PC-9 (cell line): ENCODE results near the gene STARD10. TPM values are rescaled to one million over a fixed set of nuclear protein-coding genes. Genes with fewer than 3 reads are reported as not detected.
A peak's percentile ranks its signal among the peaks of the same experiment; 100 is the strongest.
"Not testable (repeated sequence)": the region's sequence is repeated elsewhere in the genome, so short reads cannot be mapped to it uniquely, and the experiment has no call there.

Experiments
- BruUV-seq: library from RNA; stranded (reverse); fragments of 400-500 nt; replicated peaks from 2 replicates; lab custom pipeline; 2021; lab: Mats Ljungman, UMichigan
- CTCF ChIA-PET: fragments of 300-600 bp; sonication (Branson Sonifier 250); formaldehyde crosslinking; loops from one replicate; lab custom pipeline; 2022; ENCODE audit warnings: antibody characterized with exemption; lab: Charles Lee
- POLR2A ChIA-PET: fragments of 300-600 bp; sonication (Branson Sonifier 250); formaldehyde crosslinking; loops from one replicate; lab custom pipeline; 2022; ENCODE audit warnings: antibody characterized with exemption; ENCODE audit not compliant: unreplicated experiment; lab: Charles Lee
- DNase-seq, 2 experiments: peaks; one replicate each; pipeline versions ENCODE4 v3.0.0 to v3.0.0-alpha.2; 2015 to 2022; ENCODE audit warnings: mixed read lengths in 1 of 2
- H2AFZ ChIP-seq: fragments of 200-600 bp; sonication (generic); 2 replicates; pipeline ENCODE4 v1.8.1; 2017; ENCODE audit warnings: antibody characterized with exemption
- H3F3A ChIP-seq: fragments of 200-600 bp; sonication (generic); 2 replicates; pipeline ENCODE4 v1.8.1; 2017; ENCODE audit warnings: antibody characterized with exemption, mild to moderate bottlenecking, low read depth; ENCODE audit not compliant: insufficient read depth
- H3K27ac ChIP-seq: fragments of 200-600 bp; sonication (generic); 2 replicates; pipeline ENCODE4 v1.6.1; 2016; ENCODE audit warnings: mixed run types
- H3K27me3 ChIP-seq: fragments of 200-600 bp; sonication (generic); 2 replicates; pipeline ENCODE4 v1.6.1; 2016; ENCODE audit warnings: low read depth, mixed run types; ENCODE audit not compliant: insufficient read depth
- H3K36me3 ChIP-seq: fragments of 200-600 bp; sonication (generic); 2 replicates; pipeline ENCODE4 v1.6.1; 2016; ENCODE audit warnings: low read depth, mixed run types
- H3K4me1 ChIP-seq: fragments of 200-600 bp; sonication (generic); replicated peaks from 2 replicates; pipeline ENCODE4 v1.6.1; 2016; ENCODE audit warnings: mixed run types; ENCODE audit not compliant: insufficient read depth
- H3K4me2 ChIP-seq: fragments of 200-600 bp; sonication (generic); 2 replicates; pipeline ENCODE4 v1.6.1; 2017; ENCODE audit warnings: mixed run types
- H3K4me3 ChIP-seq: fragments of 200-600 bp; sonication (generic); 2 replicates; pipeline ENCODE4 v1.6.1; 2016; ENCODE audit warnings: mixed run types
- H3K79me2 ChIP-seq: fragments of 200-600 bp; sonication (generic); 2 replicates; pipeline ENCODE4 v1.6.1; 2017; ENCODE audit warnings: low read depth, mixed run types
- H3K9me2 ChIP-seq: fragments of 200-600 bp; sonication (generic); 2 replicates; pipeline ENCODE4 v1.8.1; 2017; ENCODE audit warnings: mild to moderate bottlenecking; ENCODE audit not compliant: insufficient read depth
- H3K9me3 ChIP-seq: fragments of 200-600 bp; sonication (generic); 2 replicates; pipeline ENCODE4 v1.8.1; 2016; ENCODE audit warnings: low read depth; ENCODE audit not compliant: insufficient read depth
- H4K20me1 ChIP-seq: fragments of 200-600 bp; sonication (generic); 2 replicates; pipeline ENCODE4 v1.8.1; 2017; ENCODE audit not compliant: insufficient read depth
- EZH2 ChIP-seq: fragments of 200-600 bp; sonication (generic); IDR thresholded peaks from 2 replicates; pipeline ENCODE4 v1.8.0; 2017; ENCODE audit warnings: antibody characterized with exemption, low read depth
- intact Hi-C: fragments of 100-400 bp; cut with micrococcal nuclease; formaldehyde crosslinking; loops from one replicate; pipeline ENCODE4 v1.10.0; 2022; ENCODE audit not compliant: unreplicated experiment
- total RNA-seq: library from RNA; stranded (reverse); gene quantifications from 2 replicates; pipeline ENCODE4 v1.2.3, GENCODE V29; 2021
- TF ChIP-seq, protein P1 (sequence below): fragments of 200-600 bp; sonication (generic); conservative IDR thresholded peaks from 2 replicates; pipeline ENCODE4 v1.6.1; 2017; ENCODE audit warnings: mixed run types, antibody characterized with exemption, mild to moderate bottlenecking, moderate library complexity

Gene STARD10
- total RNA-seq, 1 experiment from 2014 or later: 145 TPM

DNA sequence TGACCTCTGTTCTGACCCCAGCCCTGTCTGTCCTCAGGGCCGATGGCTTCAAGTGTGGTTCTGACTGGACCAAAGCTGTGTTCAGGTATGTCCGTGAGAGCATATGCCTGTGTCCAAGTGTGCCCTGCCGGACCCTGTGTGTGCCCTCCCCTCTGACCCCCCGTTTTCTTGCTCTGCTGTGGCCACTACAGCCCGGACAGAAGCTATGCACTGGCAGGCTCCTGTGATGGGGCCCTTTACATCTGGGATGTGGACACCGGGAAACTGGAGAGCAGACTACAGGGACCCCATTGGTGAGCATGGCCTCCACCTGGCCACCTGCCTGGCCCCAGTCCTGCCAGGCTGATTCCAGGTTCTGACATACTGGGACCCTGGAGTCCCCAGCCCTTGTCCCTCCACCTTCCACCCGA lies 34.9 kb upstream of the STARD10 start:
- H3K27me3 ChIP-seq: no peaks in the 10 kb centered on the region
- ChIA-PET CTCF (interaction anchor here (0.6 to 1.8 kb wide), 5 partner anchors 13 to 367 kb away, joined by 3 to 18 read pairs (median 3); no protein-coding TSS in a partner anchor), POLR2A (no interaction called here)
- TF ChIP-seq EZH2: no peak
- BruUV-seq: no TSS peak
- intact Hi-C loops: no loop called here
- no peaks in the 10 kb centered on the region for H3K9me2 ChIP-seq
- no peak overlapping the region for H3K4me3 ChIP-seq
- no peak overlapping the region for H2AFZ ChIP-seq
- no peaks in the 10 kb centered on the region for H3K9me3 ChIP-seq
- no peaks in the 10 kb centered on the region for H4K20me1 ChIP-seq
- H3K36me3 ChIP-seq: no peaks in the 10 kb centered on the region
- H3K4me1 ChIP-seq: 0 out of 2 replicates have a peak, but pooled peaks cover 4% of the 10 kb centered on the region
- H3K4me2 ChIP-seq: no peak overlapping the region
- DNase-seq: no peak
- H3F3A ChIP-seq: peaks cover 6% of the 10 kb centered on the region; the same call in 1 of the 2 replicates
- no peaks in the 10 kb centered on the region for H3K79me2 ChIP-seq
- no peak overlapping the region for H3K27ac ChIP-seq

DNA sequence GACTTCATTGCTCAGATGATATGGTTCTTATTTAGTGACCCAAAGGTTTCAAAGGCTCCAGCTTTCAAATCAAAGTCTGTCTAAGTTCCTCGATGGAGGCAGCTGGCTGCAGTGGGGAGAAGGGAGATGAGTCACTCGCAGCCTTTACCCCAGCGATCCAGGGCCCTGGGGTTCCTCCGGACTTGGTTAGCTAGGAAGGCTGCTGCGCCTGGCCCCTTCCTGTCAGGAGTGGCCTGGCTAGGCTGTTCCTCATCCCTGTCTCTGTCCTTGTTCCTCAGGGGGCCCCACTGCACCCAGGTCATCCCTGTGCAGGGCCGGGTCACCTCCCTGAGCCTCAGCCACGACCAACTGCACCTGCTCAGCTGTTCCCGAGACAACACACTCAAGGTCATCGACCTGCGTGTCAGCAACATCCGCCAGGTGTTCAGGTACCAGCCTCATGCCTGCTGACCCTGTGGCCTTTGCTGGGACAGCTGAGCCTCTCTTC lies 34.3 kb upstream of the STARD10 start:
- H3K4me1 ChIP-seq: 0 out of 2 replicates have a peak, but pooled peaks cover 4% of the 10 kb centered on the region
- POLR2A ChIA-PET: interaction anchor here (0.6 to 0.8 kb wide), 6 partner anchors 8 to 835 kb away, joined by 4 to 23 read pairs (median 4); partner anchors contain the start of gene STARD10
- TF ChIP-seq, protein P1, sequence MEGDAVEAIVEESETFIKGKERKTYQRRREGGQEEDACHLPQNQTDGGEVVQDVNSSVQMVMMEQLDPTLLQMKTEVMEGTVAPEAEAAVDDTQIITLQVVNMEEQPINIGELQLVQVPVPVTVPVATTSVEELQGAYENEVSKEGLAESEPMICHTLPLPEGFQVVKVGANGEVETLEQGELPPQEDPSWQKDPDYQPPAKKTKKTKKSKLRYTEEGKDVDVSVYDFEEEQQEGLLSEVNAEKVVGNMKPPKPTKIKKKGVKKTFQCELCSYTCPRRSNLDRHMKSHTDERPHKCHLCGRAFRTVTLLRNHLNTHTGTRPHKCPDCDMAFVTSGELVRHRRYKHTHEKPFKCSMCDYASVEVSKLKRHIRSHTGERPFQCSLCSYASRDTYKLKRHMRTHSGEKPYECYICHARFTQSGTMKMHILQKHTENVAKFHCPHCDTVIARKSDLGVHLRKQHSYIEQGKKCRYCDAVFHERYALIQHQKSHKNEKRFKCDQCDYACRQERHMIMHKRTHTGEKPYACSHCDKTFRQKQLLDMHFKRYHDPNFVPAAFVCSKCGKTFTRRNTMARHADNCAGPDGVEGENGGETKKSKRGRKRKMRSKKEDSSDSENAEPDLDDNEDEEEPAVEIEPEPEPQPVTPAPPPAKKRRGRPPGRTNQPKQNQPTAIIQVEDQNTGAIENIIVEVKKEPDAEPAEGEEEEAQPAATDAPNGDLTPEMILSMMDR: no peak
- TF ChIP-seq EZH2: no peak

DNA sequence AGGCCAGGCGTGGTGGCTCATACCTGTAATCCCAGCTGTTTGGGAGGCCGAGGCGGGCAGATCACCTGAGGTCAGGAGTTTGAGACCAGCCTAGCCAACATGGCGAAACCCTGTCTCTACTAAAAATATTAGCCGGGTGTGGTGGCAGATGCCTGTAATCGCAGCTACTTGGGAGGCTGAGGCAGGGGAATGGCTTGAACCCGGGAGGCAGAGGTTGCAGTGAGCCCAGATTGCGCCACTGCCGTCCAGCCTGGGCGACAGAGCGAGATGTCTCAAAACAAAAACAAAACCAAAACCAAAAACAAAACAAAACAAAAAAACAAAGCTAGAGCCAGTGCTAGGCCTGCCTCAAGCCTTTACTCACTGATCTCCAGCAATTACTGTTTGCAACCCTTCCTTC lies 33.8 kb upstream of the STARD10 start:
- H3K79me2 ChIP-seq, H3K4me1 ChIP-seq, BruUV-seq, H3K27ac ChIP-seq, H3K4me3 ChIP-seq, H3K9me3 ChIP-seq, H3K9me2 ChIP-seq, H3K27me3 ChIP-seq, H3K36me3 ChIP-seq, H3F3A ChIP-seq, H3K4me2 ChIP-seq, DNase-seq, H2AFZ ChIP-seq, H4K20me1 ChIP-seq: not testable (repeated sequence)
- POLR2A ChIA-PET: interaction anchor here (0.6 to 0.8 kb wide), 7 partner anchors 9 to 835 kb away, joined by 4 to 23 read pairs (median 4); partner anchors contain the start of gene STARD10
- CTCF ChIA-PET: interaction anchor here (0.5 to 1.8 kb wide), 7 partner anchors 14 to 482 kb away, joined by 3 to 18 read pairs (median 3); partner anchors contain the start of gene FCHSD2
- intact Hi-C loops: loop anchor here (1.0 kb wide), 1 partner anchor 462 kb away; no protein-coding TSS in a partner anchor

More for the DNA sequence above, 34.3 kb upstream of the STARD10 start:
- no peaks in the 10 kb centered on the region for H3K36me3 ChIP-seq
- H3F3A ChIP-seq: peaks cover 6% of the 10 kb centered on the region
- H3K9me2 ChIP-seq: no peaks in the 10 kb centered on the region
- no peak overlapping the region for H2AFZ ChIP-seq
- H3K9me3 ChIP-seq: no peaks in the 10 kb centered on the region
- H4K20me1 ChIP-seq: no peaks in the 10 kb centered on the region
- H3K4me3 ChIP-seq: no peak overlapping the region
- intact Hi-C loops: no loop called here
- H3K4me2 ChIP-seq: no peak overlapping the region; the same call in 1 of the 2 replicates
- no TSS peak for BruUV-seq
- H3K27me3 ChIP-seq: no peaks in the 10 kb centered on the region
- H3K27ac ChIP-seq: no peak overlapping the region
- no peaks in the 10 kb centered on the region for H3K79me2 ChIP-seq
- peak in 1 of 2 experiments; percentile 42 for DNase-seq
- CTCF ChIA-PET: interaction anchor here (0.5 to 1.8 kb wide), 8 partner anchors 13 to 481 kb away, joined by 3 to 18 read pairs (median 3); partner anchors contain the start of gene FCHSD2

DNA sequence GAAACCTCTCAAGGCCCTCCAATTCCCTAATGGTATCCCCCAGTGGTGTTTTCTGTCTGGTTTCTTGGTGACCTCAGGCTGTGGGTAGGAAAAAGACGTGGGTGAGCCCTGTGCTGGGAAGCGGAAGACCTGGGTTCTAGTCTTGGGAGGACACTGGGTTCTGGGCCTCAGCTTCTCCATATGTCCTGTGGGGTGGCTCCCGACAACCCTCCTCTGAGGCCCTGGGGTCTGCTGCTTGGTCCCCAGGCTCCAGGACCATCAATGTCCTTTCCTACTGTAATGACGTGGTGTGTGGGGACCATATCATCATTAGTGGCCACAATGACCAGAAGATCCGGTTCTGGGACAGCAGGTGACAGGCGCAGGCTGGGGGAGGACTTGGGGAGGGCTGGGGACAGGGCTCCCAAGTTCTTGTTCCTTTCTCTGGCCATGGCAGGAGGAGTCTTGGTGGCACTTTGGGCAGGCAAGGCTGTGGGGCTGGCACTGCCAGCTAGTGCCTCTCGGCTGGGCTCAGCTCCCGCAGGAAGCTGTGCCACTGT lies 33.2 kb upstream of the STARD10 start:
- DNase-seq: no peak
- Histone ChIP-seq H2AFZ (no peak overlapping the region), H3K4me2 (no peak overlapping the region), H3K27me3 (no peaks in the 10 kb centered on the region), H3K9me2 (no peaks in the 10 kb centered on the region), H3F3A (peaks cover 6% of the 10 kb centered on the region), H3K9me3 (no peaks in the 10 kb centered on the region), H3K27ac (no peak overlapping the region), H3K4me1 (0 out of 2 replicates have a peak, but pooled peaks cover 4% of the 10 kb centered on the region), H3K79me2 (no peaks in the 10 kb centered on the region), H3K4me3 (no peak overlapping the region), H4K20me1 (no peaks in the 10 kb centered on the region), H3K36me3 (no peaks in the 10 kb centered on the region)
- no TSS peak for BruUV-seq
- intact Hi-C loops: loop anchor here (1.0 kb wide), 1 partner anchor 462 kb away; no protein-coding TSS in a partner anchor
- CTCF ChIA-PET: interaction anchor here (1.1 kb wide), 1 partner anchor 33 kb away, joined by 3 read pairs; no protein-coding TSS in a partner anchor
- TF ChIP-seq EZH2: no peak
- TF ChIP-seq, protein P1: no peak
- POLR2A ChIA-PET: interaction anchor here (0.6 to 0.8 kb wide), 3 partner anchors 14 to 836 kb away, joined by 4 to 23 read pairs (median 8); no protein-coding TSS in a partner anchor
